H1 (cell line): ENCODE results near the gene SOX8. TPM values are rescaled to one million over a fixed set of nuclear protein-coding genes. Genes with fewer than 3 reads are reported as not detected.

Source experiments
- CTCF ChIA-PET: fragments of 300-600 bp; sonication (Branson Sonifier 250); formaldehyde crosslinking; loops from one replicate; lab custom pipeline; 2021; ENCODE audit not compliant: partially characterized antibody; lab: Charles Lee
- POLR2A ChIA-PET: fragments of 300-600 bp; sonication (Branson Sonifier 250); formaldehyde crosslinking; loops from one replicate; lab custom pipeline; 2021; ENCODE audit warnings: inconsistent platforms; ENCODE audit not compliant: partially characterized antibody; lab: Charles Lee
- DNase-seq, 2 experiments: peaks; one replicate each; pipeline versions ENCODE4 v3.0.0 to v3.0.0-alpha.2; 2010 to 2022; ENCODE audit warnings: low spot score in 2 of 2, low read depth in 1 of 2, mixed read lengths in 1 of 2
- FAIRE-seq: peaks from 2 replicates; lab custom pipeline; 2011; peaks lifted over from hg19 to GRCh38; lab: Jason Lieb, UNC
- H2AFZ ChIP-seq: 2 replicates; pipeline ENCODE4 v1.8.1; 2012; ENCODE audit warnings: low read length, inconsistent platforms
- H2AK5ac ChIP-seq: 2 replicates; pipeline ENCODE4 v1.6.1; 2013; ENCODE audit warnings: low read depth, low read length
- H2BK120ac ChIP-seq: replicated peaks from 2 replicates; pipeline ENCODE3; 2013; ENCODE audit warnings: low read depth, low read length, inconsistent platforms
- H2BK12ac ChIP-seq: 2 replicates; pipeline ENCODE4 v1.6.1; 2013; ENCODE audit warnings: low read depth, low read length
- H2BK15ac ChIP-seq: 2 replicates; pipeline ENCODE4 v1.6.1; 2013; ENCODE audit warnings: low read length
- H2BK20ac ChIP-seq: 2 replicates; pipeline ENCODE4 v1.6.1; 2013; ENCODE audit warnings: low read length
- H2BK5ac ChIP-seq: 2 replicates; pipeline ENCODE4 v1.6.1; 2013; ENCODE audit warnings: low read depth, low read length
- H3K14ac ChIP-seq: 2 replicates; pipeline ENCODE4 v1.6.1; 2013; ENCODE audit warnings: inconsistent platforms; ENCODE audit not compliant: insufficient read length
- H3K18ac ChIP-seq: 2 replicates; pipeline ENCODE4 v1.6.1; 2013; ENCODE audit warnings: low read length; ENCODE audit errors: extremely low read depth
- H3K23ac ChIP-seq: 2 replicates; pipeline ENCODE4 v1.6.1; 2013; ENCODE audit warnings: inconsistent platforms; ENCODE audit not compliant: insufficient read length
- H3K23me2 ChIP-seq: 2 replicates; pipeline ENCODE4 v1.6.1; 2013; ENCODE audit warnings: low read depth, low read length
- H3K27ac ChIP-seq: 2 replicates; pipeline ENCODE4 v1.6.1; 2011; ENCODE audit warnings: low read depth, low read length, inconsistent platforms
- H3K27me3 ChIP-seq, 4 experiments: replicated peaks in 1 of 4; 1 replicate in 1 of 4; 2 replicates in 3 of 4; pipeline versions ENCODE4 v1.6.1 to v1.8.1; 2011 to 2013; ENCODE audit warnings: low read length in 3 of 4, mild to moderate bottlenecking in 3 of 4, inconsistent platforms in 2 of 4, mixed read lengths in 2 of 4, moderate library complexity in 1 of 4; ENCODE audit not compliant: control insufficient read depth in 3 of 4, insufficient read depth in 3 of 4; ENCODE audit errors: extremely low read depth in 1 of 4
- H3K36me3 ChIP-seq, 4 experiments: 2 replicates each; pipeline versions ENCODE4 v1.6.1 to v1.8.1; 2011 to 2013; ENCODE audit warnings: mild to moderate bottlenecking in 4 of 4, low read length in 3 of 4, moderate library complexity in 2 of 4, control low read depth in 1 of 4, inconsistent platforms in 1 of 4; ENCODE audit not compliant: insufficient read depth in 4 of 4, control insufficient read depth in 2 of 4
- H3K4ac ChIP-seq: replicated peaks from 2 replicates; pipeline ENCODE3; 2013; ENCODE audit warnings: low read length, low read depth, mixed read lengths, inconsistent platforms; ENCODE audit not compliant: insufficient read length
- H3K4me1 ChIP-seq, 4 experiments: replicated peaks in 1 of 4; 1 replicate in 1 of 4; 2 replicates in 3 of 4; pipeline versions ENCODE4 v1.6.1 to v1.8.1; 2011 to 2013; ENCODE audit warnings: low read length in 3 of 4, inconsistent platforms in 2 of 4, mixed read lengths in 1 of 4; ENCODE audit not compliant: insufficient read depth in 4 of 4, control insufficient read depth in 3 of 4
- H3K4me2 ChIP-seq, 2 experiments: 2 replicates each; pipeline versions ENCODE4 v1.6.1 to v1.8.1; 2011 to 2013; ENCODE audit warnings: low read depth in 2 of 2, low read length in 2 of 2, control low read depth in 1 of 2, inconsistent platforms in 1 of 2, mild to moderate bottlenecking in 1 of 2; ENCODE audit not compliant: insufficient read depth in 1 of 2
- H3K4me3 ChIP-seq, 4 experiments: fragments of 200-600, 300-600 bp in 1 of 4; sonication (generic), shearing (Covaris generic), sonication (Bioruptor Twin) in 1 of 4; 2 replicates each; pipeline versions ENCODE4 v1.5.1 to v1.8.1; 2011 to 2016; ENCODE audit warnings: low read length in 4 of 4, low read depth in 3 of 4, control low read depth in 2 of 4, inconsistent platforms in 2 of 4, mild to moderate bottlenecking in 2 of 4, mixed read lengths in 1 of 4, moderate library complexity in 1 of 4; ENCODE audit not compliant: insufficient read depth in 2 of 4; ENCODE audit errors: extremely low read depth in 1 of 4
- H3K56ac ChIP-seq: replicated peaks from 2 replicates; pipeline ENCODE3; 2013; ENCODE audit warnings: low read depth, mild to moderate bottlenecking, mixed read lengths, low read length, inconsistent platforms; ENCODE audit not compliant: insufficient read length
- H3K79me1 ChIP-seq: 2 replicates; pipeline ENCODE4 v1.6.1; 2013; ENCODE audit warnings: low read depth, low read length, control low read depth
- H3K79me2 ChIP-seq, 2 experiments: 2 replicates each; pipeline versions ENCODE4 v1.6.1 to v1.8.1; 2012 to 2013; ENCODE audit warnings: low read length in 2 of 2, mild to moderate bottlenecking in 2 of 2, inconsistent platforms in 1 of 2; ENCODE audit not compliant: insufficient read depth in 2 of 2, control insufficient read depth in 1 of 2
- H3K9ac ChIP-seq, 4 experiments: replicated peaks in 1 of 4; 1 replicate in 1 of 4; 2 replicates in 3 of 4; pipeline versions ENCODE4 v1.6.1 to v1.8.1; 2011 to 2013; ENCODE audit warnings: low read depth in 3 of 4, low read length in 3 of 4, control low read depth in 2 of 4, mild to moderate bottlenecking in 2 of 4, moderate library complexity in 2 of 4, inconsistent platforms in 1 of 4; ENCODE audit errors: extremely low read depth in 1 of 4
- H3K9me3 ChIP-seq, 2 experiments: 2 replicates each; pipeline versions ENCODE4 v1.6.1 to v1.8.1; 2012 to 2013; ENCODE audit warnings: mild to moderate bottlenecking in 2 of 2, moderate library complexity in 2 of 2, control low read depth in 1 of 2, inconsistent platforms in 1 of 2, low read depth in 1 of 2, low read length in 1 of 2, mixed read lengths in 1 of 2; ENCODE audit not compliant: insufficient read depth in 2 of 2
- H4K20me1 ChIP-seq, 2 experiments: replicated peaks in 1 of 2; 2 replicates each; pipeline versions ENCODE3 to v1.8.1; 2011 to 2013; ENCODE audit warnings: inconsistent platforms in 2 of 2, low read length in 2 of 2, mild to moderate bottlenecking in 1 of 2; ENCODE audit not compliant: insufficient read depth in 2 of 2, control insufficient read depth in 1 of 2
- H4K5ac ChIP-seq: 2 replicates; pipeline ENCODE4 v1.6.1; 2013; ENCODE audit warnings: low read length, low read depth, mixed read lengths, inconsistent platforms; ENCODE audit not compliant: insufficient read length
- H4K8ac ChIP-seq: 2 replicates; pipeline ENCODE4 v1.8.0; 2013; ENCODE audit warnings: mild to moderate bottlenecking, moderate library complexity, low read length, inconsistent platforms; ENCODE audit not compliant: insufficient read depth; ENCODE audit errors: extremely low read depth
- H4K91ac ChIP-seq: replicated peaks from 2 replicates; pipeline ENCODE3; 2013; ENCODE audit warnings: low read length, mixed read lengths, inconsistent platforms; ENCODE audit not compliant: insufficient read length
- CHD2 ChIP-seq: IDR thresholded peaks from 2 replicates; pipeline ENCODE4 v1.6.1; 2012; ENCODE audit warnings: low read length, improper control_type of control experiment
- CTBP2 ChIP-seq: IDR thresholded peaks from 2 replicates; pipeline ENCODE4 v1.7.0; 2011; ENCODE audit warnings: borderline replicate concordance, mild to moderate bottlenecking, moderate library complexity, mixed read lengths, low read length; ENCODE audit not compliant: insufficient read depth, insufficient read length
- EP300 ChIP-seq, 2 experiments: IDR thresholded peaks; 1 replicate in 1 of 2; 2 replicates in 1 of 2; pipeline ENCODE4 v1.6.1; 2011 to 2012; ENCODE audit warnings: low read depth in 2 of 2, low read length in 2 of 2, mild to moderate bottlenecking in 2 of 2, borderline replicate concordance in 1 of 2, inconsistent platforms in 1 of 2, moderate library complexity in 1 of 2
- EZH2 ChIP-seq: fragments of 200-600 bp; sonication (generic); IDR thresholded peaks from 2 replicates; pipeline ENCODE4 v1.7.1; 2012; ENCODE audit warnings: low read depth, mild to moderate bottlenecking, moderate library complexity, low read length, inconsistent platforms; ENCODE audit not compliant: severe bottlenecking
- NRF1 ChIP-seq: IDR thresholded peaks from 2 replicates; pipeline ENCODE4 v1.6.1; 2011; ENCODE audit warnings: mild to moderate bottlenecking, low read depth, low read length, improper control_type of control experiment
- POLR2A ChIP-seq, 2 experiments: IDR thresholded peaks; 1 replicate in 1 of 2; 2 replicates in 1 of 2; pipeline ENCODE4 v1.6.1; 2011; ENCODE audit warnings: low read depth in 2 of 2, low read length in 2 of 2, mild to moderate bottlenecking in 2 of 2; ENCODE audit errors: control extremely low read depth in 1 of 2
- SIN3A ChIP-seq, 2 experiments: IDR thresholded peaks in 1 of 2; conservative IDR thresholded peaks in 1 of 2; 2 replicates each; pipeline ENCODE4 v1.6.1; 2011 to 2012; ENCODE audit warnings: low read length in 2 of 2, improper control_type of control experiment in 1 of 2, low read depth in 1 of 2, mild to moderate bottlenecking in 1 of 2
- ZNF274 ChIP-seq: IDR thresholded peaks from 2 replicates; pipeline ENCODE4 v1.7.0; 2012; ENCODE audit warnings: low read length, borderline replicate concordance; ENCODE audit errors: extremely low read depth
- whole genome bisulfite sequencing, 2 experiments: shearing (Covaris generic) in 1 of 2; methylation state at CpG; one replicate each; pipeline versions ENCODE4 v1.1.6 to v1.1.7; 2013 to 2015; ENCODE audit warnings: low lambda C conversion rate in 2 of 2, mixed read lengths in 2 of 2, inconsistent platforms in 1 of 2, low coverage in 1 of 2, missing lambda C conversion rate in 1 of 2; ENCODE audit not compliant: insufficient replicate concordance in 2 of 2, insufficient coverage in 1 of 2, insufficient read length in 1 of 2; ENCODE audit errors: extremely low coverage in 1 of 2, missing lambda C conversion rate in 1 of 2; 5-methylcytosine and 5-hydroxymethylcytosine counted together
- polyA plus RNA-seq, 7 experiments: library from polyadenylated mRNA; depleted of rRNA in 3 of 7; stranded (reverse) in 5 of 7; unstranded in 2 of 7; fragments of >200 nt in 5 of 7; fragments of 200-250 nt in 2 of 7; gene quantifications; 1 replicate in 5 of 7; 2 replicates in 1 of 7; 4 replicates in 1 of 7; pipeline versions ENCODE4 v1.2.1 to v1.2.3, GENCODE V29; 2011 to 2013; ENCODE audit warnings: missing spikeins in 2 of 7, mixed read lengths in 2 of 7
- total RNA-seq: library from RNA; stranded (reverse); fragmentation: NEBNext Ultra II Directional; extraction: Animal tissue kit (Norgen Biotek cat#: 25700); gene quantifications from 2 replicates; pipeline ENCODE4 v1.2.1, GENCODE V29; 2021
- TF ChIP-seq, protein P1 (sequence below), 3 experiments: IDR thresholded peaks; 1 replicate in 2 of 3; 2 replicates in 1 of 3; pipeline versions ENCODE4 v1.5.1 to v1.6.1; 2011; ENCODE audit warnings: low read length in 3 of 3, mild to moderate bottlenecking in 3 of 3, inconsistent platforms in 2 of 3, low read depth in 1 of 3, moderate library complexity in 1 of 3; ENCODE audit not compliant: insufficient read depth in 1 of 3; ENCODE audit errors: control extremely low read depth in 1 of 3

SOX8 gene
- total and polyA plus RNA-seq, 2 of the 8 experiments (the other 6 are each of a cell fraction or from before 2014, with no cell fraction given): 2.2 to 5.7 TPM

DNA sequence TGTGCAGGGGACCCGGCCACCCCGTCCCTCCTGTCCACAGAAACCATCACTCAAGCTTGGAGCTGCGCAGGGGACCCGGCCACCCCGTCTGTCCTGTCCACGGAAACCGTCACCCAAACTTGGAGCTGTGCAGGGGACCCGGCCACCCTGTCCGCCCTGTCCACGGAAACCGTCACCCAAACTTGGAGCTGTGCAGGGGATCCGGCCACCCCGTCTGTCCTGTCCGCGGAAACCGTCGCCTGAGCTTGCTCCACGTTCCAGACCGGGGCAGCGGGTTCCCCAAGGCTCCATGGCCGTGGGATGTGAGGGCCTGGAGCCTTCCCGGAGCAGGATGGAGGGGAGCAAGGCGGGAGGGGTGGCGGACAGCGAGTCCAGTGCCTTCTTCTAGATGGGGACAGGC, 25.2 kb downstream of the SOX8 start:
- no peak overlapping the region for H2BK15ac ChIP-seq
- no peak for FAIRE-seq

More for the DNA sequence above, 25.2 kb downstream of the SOX8 start:
- Histone ChIP-seq H3K36me3 (no peaks in the 10 kb centered on the region), H3K4me2 (no peak overlapping the region), H3K9ac (no peak overlapping the region), H3K9me3 (no peaks in the 10 kb centered on the region; a peak in 1 of 4 replicates), H4K91ac (no peak overlapping the region), H2BK120ac (no peak overlapping the region), H3K23me2 (no peaks in the 10 kb centered on the region), H3K18ac (no peak overlapping the region), H3K23ac (no peak overlapping the region), H2BK12ac (no peak overlapping the region), H4K20me1 (no peaks in the 10 kb centered on the region), H3K56ac (no peak overlapping the region), H4K8ac (no peak overlapping the region), H3K79me1 (no peaks in the 10 kb centered on the region), H2AFZ (no peak overlapping the region), H2AK5ac (no peak overlapping the region), H3K4me1 (peaks cover 0 to 2% (median 0%) of the 10 kb centered on the region in 4 experiments; a peak in 1 of 7 replicates), H3K4ac (no peak overlapping the region), H3K4me3 (no peak overlapping the region), H3K27ac (no peak overlapping the region), H3K79me2 (no peaks in the 10 kb centered on the region), H2BK20ac (no peak overlapping the region), H4K5ac (no peak overlapping the region)
- ChIA-PET POLR2A (no interaction called here), CTCF (interaction anchor here (1.5 kb wide), 1 partner anchor 24 kb away, joined by 3 read pairs; no protein-coding TSS in a partner anchor)
- 95% methylated on average over 12 of the region's 25 CpGs; no CpG with 5 or more reads in 1 of the 2 experiments for WGBS, 2 experiments
- DNase-seq: no peak
- TF ChIP-seq NRF1 (no peak), POLR2A (IDR thresholded peaks at IDR 0.05; ENCODE audit: control extremely low read depth in 1 of 2, low read depth in 2 of 2, low read length in 2 of 2) (no peak), EP300 (IDR thresholded peaks at IDR 0.05; ENCODE audit: borderline replicate concordance in 1 of 2, low read depth in 2 of 2, low read length in 2 of 2) (no peak), CHD2 (no peak), CTBP2 (no peak), EZH2 (no peak), ZNF274 (no peak), SIN3A (conservative IDR thresholded peaks at IDR 0.05 in 1 of 2, IDR thresholded peaks at IDR 0.05 in 1 of 2; ENCODE audit: low read depth in 1 of 2, low read length in 2 of 2) (no peak)
- TF ChIP-seq, protein P1, sequence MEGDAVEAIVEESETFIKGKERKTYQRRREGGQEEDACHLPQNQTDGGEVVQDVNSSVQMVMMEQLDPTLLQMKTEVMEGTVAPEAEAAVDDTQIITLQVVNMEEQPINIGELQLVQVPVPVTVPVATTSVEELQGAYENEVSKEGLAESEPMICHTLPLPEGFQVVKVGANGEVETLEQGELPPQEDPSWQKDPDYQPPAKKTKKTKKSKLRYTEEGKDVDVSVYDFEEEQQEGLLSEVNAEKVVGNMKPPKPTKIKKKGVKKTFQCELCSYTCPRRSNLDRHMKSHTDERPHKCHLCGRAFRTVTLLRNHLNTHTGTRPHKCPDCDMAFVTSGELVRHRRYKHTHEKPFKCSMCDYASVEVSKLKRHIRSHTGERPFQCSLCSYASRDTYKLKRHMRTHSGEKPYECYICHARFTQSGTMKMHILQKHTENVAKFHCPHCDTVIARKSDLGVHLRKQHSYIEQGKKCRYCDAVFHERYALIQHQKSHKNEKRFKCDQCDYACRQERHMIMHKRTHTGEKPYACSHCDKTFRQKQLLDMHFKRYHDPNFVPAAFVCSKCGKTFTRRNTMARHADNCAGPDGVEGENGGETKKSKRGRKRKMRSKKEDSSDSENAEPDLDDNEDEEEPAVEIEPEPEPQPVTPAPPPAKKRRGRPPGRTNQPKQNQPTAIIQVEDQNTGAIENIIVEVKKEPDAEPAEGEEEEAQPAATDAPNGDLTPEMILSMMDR (IDR thresholded peaks at IDR 0.05; ENCODE audit: control extremely low read depth in 1 of 3, insufficient read depth in 1 of 3, low read depth in 1 of 3, low read length in 3 of 3): no peak
- TF ChIP-seq, all 59 proteins: peak for 0
- H3K14ac ChIP-seq: no peak overlapping the region
- H2BK5ac ChIP-seq: no peak overlapping the region
- H3K27me3 ChIP-seq: no peaks in the 10 kb centered on the region
